Middle frontal gyrus (tissue), 1 donor: Measurements from ENCODE around the gene MCCC2.
"Not testable (repeated sequence)": the region's sequence is repeated elsewhere in the genome, so short reads cannot be mapped to it uniquely, and the experiment has no call there.

Experiments used
- DNase-seq: peaks from one replicate; pipeline ENCODE4 v3.0.0-alpha.2; 2015; ENCODE audit warnings: low spot score; ENCODE audit errors: extremely low spot score

The MCCC2 gene

GRCh38 chr5:71586941-71587765, at the start of gene MCCC2:
Gene MCCC2 (plus strand): TSS chr5:71587340. CDS start chr5:71587426, 86 bp downstream.
- DNase-seq = peak; percentile 89

- DNase-seq = no peak
These were observed 49.5 kb upstream of the MCCC2 start for GRCh38 chr5:71537687-71538086.

DNA sequence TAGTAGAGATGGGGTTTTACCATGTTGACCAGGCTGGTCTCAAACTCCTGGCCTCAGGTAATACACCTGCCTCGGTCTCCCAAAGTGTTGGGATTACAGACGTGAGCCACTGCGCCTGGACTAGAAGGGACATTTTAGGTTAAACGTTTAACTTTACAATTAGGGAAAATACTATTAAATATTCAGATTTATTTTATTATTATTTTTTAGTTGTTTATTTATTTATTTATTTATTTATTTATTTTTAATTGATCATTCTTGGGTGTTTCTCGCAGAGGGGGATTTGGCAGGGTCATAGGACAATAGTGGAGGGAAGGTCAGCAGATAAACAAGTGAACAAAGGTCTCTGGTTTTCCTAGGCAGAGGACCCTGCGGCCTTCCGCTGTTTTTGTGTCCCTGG, 36.3 kb upstream of the MCCC2 start:
- DNase-seq = not testable (repeated sequence)

DNA sequence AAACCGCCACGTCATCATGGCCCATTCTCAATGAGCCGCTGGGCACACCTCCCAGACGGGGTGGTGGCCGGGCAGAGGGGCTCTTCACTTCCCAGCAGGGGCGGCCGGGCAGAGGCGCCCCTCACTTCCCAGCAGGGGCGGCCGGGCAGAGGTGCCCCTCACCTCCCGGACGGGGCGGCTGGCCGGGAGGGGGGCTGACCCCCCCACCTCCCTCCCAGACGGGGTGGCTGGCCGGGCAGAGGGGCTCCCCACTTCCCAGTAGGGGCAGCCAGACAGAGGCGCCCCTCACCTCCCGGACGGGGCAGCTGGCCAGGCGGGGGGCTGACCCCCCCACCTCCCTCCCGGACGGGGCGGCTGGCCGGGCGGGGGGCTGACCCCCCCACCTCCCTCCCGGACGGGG, 35.6 kb upstream of the MCCC2 start:
- not testable (repeated sequence) for DNase-seq

DNA sequence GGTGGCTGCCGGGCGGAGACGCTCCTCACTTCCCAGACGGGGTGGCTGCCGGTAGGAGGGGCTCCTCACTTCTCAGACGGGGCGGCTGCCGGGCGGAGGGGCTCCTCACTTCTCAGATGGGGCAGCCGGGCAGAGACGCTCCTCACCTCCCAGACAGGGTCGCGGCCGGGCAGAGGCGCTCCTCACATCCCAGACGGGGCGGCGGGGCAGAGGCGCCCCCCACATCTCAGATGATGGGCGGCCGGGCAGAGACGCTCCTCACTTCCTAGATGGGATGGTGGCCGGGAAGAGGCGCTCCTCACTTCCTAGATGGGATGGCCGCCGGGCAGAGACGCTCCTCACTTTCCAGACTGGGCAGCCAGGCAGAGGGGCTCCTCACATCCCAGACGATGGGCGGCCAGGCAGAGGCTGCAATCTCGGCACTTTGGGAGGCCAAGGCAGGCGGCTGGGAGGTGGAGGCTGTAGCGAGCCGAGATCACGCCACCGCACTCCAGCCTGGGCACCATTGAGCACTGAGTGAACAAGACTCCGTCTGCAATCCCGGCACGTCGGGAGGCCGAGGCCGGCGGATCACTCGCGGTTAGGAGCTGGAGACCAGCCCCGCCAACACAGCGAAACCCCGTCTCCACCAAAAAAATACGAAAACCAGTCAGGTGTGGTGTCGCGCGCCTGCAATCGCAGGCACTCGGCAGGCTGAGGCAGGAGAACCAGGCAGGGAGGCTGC, 35.0 kb upstream of the MCCC2 start:
- DNase-seq = not testable (repeated sequence)

DNA sequence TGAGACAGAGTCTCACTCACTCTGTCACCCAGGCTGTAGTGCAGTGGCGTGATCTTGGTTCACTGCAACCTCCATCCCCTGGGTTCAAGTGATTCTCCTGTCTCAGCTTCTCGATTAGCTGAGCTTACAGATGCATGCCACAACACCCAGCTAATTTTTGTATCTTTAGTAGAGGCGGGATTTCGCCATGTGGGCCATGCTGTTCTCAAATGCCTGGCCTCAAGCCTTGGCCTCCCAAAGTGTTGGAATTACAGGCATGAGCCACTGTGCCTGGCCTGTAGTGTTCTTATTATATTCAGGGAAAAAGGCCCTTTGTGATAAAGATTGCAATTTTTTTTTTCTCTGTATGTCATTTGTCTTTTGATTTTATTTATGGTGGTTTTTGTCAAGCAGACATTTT, 24.0 kb upstream of the MCCC2 start:
- no peak for DNase-seq

GRCh38 chr5:71564895-71565294, 22.2 kb upstream of the MCCC2 start:
- no peak for DNase-seq

- no peak for DNase-seq
These were observed 17.2 kb upstream of the MCCC2 start for GRCh38 chr5:71569748-71570509.

GRCh38 chr5:71571811-71572210, 15.3 kb upstream of the MCCC2 start:
- not testable (repeated sequence) for DNase-seq

DNA sequence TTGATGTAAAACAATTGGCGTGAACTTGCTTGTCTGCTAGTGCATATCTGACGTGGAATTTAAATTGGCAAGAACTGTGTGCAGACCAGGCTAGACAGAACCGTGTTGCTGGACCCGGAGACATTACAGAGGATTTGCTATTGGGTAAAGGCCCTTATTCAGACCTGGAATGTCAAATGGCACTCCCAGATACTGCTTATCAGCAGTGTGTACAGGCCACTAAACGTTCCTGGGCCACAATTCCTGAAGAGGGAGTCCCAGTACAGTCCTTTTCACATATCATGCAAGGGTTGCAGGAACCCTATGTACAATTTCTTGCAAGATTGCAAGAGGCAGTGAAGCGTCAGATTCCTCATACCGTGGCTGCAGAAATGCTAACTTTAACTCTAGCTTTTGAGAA, 13.5 kb upstream of the MCCC2 start:
- no peak for DNase-seq

DNA sequence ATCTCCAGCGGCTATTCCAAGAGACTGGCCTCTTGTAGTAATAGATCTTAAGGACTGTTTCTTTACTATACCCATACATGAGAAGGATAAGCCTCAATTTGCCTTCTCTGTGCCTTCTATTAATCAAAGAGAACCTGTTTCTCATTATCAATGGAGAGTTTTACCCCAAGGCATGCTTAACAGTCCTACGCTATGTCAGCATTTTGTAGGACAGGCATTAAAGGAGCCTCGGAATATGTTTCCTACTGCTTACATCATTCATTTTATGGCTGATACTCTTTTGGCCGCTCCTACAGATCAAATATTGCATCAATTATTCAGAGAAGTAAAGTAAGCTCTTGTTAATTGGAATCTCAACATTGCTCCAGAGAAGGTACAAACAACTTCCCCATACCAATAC, 11.6 kb upstream of the MCCC2 start:
- not testable (repeated sequence) for DNase-seq

- no peak for DNase-seq
These were observed 10.9 kb upstream of the MCCC2 start for GRCh38 chr5:71576241-71576640.

DNA sequence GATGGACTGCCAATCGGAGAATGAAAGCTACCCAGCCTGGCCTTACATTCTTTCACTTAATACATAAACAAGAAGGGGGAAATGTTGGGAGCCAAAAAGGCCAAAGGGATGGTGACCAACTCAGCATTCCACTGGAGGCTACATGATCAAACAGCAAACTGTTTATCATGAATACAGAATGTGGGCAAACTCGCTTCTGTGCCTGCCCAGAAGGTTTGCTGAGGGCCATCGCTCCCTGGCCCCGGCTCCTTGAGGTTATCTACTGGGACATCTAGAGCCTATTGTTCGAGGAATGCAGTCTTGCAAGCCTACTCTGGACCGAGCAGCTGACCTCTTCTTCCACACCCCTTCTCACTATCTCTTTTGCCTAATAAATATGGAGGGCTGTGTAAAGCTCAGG, 9.3 kb upstream of the MCCC2 start:
- DNase-seq = not testable (repeated sequence)

- DNase-seq = no peak
These were observed 4.1 kb upstream of the MCCC2 start for GRCh38 chr5:71582945-71583584.

GRCh38 chr5:71586052-71586940, 844 bp upstream of the MCCC2 start:
- no peak for DNase-seq

GRCh38 chr5:71587766-71588532, 809 bp downstream of the MCCC2 start:
- no peak for DNase-seq

DNA sequence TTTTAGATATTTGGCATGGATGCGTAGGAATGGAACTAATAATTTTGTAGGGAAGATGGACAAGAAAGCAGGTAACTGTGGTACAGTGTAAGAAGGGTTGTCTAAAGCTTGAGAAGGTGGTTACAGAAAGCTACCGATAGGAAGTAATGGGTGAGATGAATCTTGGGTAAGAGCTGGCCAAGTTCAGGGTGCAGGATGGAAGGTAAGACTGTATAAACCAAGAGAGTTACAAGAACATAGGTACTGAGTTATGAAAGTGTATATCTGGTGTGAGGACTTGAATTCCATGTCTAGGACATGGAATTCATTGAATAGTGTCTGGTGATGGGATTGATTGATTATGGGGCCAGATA, 1.4 kb downstream of the MCCC2 start:
- no peak for DNase-seq

DNA sequence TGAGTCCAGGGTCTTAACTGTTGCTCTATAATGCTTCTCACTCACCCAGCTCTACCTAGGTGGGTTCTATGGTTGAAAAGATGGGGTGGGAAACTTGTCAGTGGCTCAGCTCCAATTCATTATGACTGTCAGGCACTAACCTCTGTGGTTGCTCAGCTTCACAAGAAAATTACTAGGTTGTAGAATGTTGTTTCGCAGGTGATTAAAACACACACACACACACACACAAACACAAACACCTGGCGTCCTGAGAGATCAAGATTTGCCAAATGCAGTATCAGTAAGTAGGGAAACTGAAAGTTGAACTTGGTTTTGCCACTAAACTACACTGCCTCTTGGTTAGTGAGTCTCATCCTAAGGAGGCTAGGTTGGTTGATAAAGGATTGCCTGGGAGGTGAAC, 2.8 kb downstream of the MCCC2 start:
- DNase-seq = no peak

- DNase-seq = no peak
These were observed 4.0 kb downstream of the MCCC2 start for GRCh38 chr5:71591100-71591499.

DNA sequence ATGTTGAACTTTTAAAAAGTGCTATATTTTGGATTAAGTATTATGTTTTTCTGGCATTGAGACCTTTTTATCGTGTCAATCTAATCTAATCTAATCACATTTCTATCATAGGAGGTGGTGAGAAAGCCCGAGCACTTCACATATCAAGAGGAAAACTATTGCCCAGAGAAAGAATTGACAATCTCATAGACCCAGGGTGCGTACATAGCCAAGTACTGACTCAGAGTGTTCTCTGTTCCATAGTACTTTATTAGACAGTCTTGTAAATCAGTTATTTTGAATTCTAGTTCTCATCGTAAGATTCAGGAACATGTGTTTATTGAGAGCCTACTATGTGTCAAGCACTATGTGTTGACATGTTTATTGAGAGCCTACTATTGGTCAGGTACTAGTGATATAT, 9.0 kb downstream of the MCCC2 start:
- no peak for DNase-seq
